GM12892 (cell line): ENCODE results near the gene PPP1R12A.

ENCODE experiments used
- DNase-seq: peaks from one replicate; pipeline ENCODE4 v3.0.0; 2011; ENCODE audit not compliant: insufficient read length
- FAIRE-seq: peaks from 2 replicates; lab custom pipeline; 2011; peaks lifted over from hg19 to GRCh38; lab: Jason Lieb, UNC
- POLR2A ChIP-seq: IDR thresholded peaks from 2 replicates; pipeline ENCODE4 v1.6.1; 2011; ENCODE audit warnings: low read depth, low read length, control low read depth
- POLR2AphosphoS5 ChIP-seq: IDR thresholded peaks from 2 replicates; pipeline ENCODE4 v1.6.1; 2011; ENCODE audit warnings: low read depth, low read length, control low read depth
- TAF1 ChIP-seq: IDR thresholded peaks from 2 replicates; pipeline ENCODE4 v1.6.1; 2011; ENCODE audit warnings: low read depth, mild to moderate bottlenecking, control low read depth, low read length, borderline replicate concordance

The PPP1R12A gene

GRCh38 chr12:79725987-79726386 is 208.9 kb downstream of the PPP1R12A start:
- DNase-seq = no peak
- no peak for TF ChIP-seq TAF1
- no peak for TF ChIP-seq POLR2A
- TF ChIP-seq POLR2AphosphoS5 = no peak

More at GRCh38 chr12:79725987-79726386, 208.9 kb downstream of the PPP1R12A start:
- FAIRE-seq = no peak
